Thymus (tissue), 11 donors: ENCODE data around the gene STK10. TPM values are rescaled to one million over a fixed set of nuclear protein-coding genes. Genes with fewer than 3 reads are reported as not detected.
"Not testable (repeated sequence)": the region's sequence is repeated elsewhere in the genome, so short reads cannot be mapped to it uniquely, and the experiment has no call there.

Experiments
- DNase-seq, 9 donors: peaks; one replicate each; pipeline ENCODE4 v3.0.0-alpha.2; 2013; ENCODE audit warnings: low spot score in 9 of 9, low read depth in 6 of 9, missing footprints in 1 of 9
- H3K27ac ChIP-seq, 2 donors: one replicate each; pipeline ENCODE4 v1.5.1; 2013; ENCODE audit warnings: control low read depth in 1 of 2, low read depth in 1 of 2, low read length in 1 of 2, mild to moderate bottlenecking in 1 of 2, moderate library complexity in 1 of 2
- H3K27me3 ChIP-seq, 2 donors: one replicate each; pipeline ENCODE4 v1.5.1; 2013; ENCODE audit warnings: low read length in 1 of 2; ENCODE audit not compliant: control insufficient read depth in 2 of 2, insufficient read depth in 1 of 2
- H3K36me3 ChIP-seq, 2 donors: one replicate each; pipeline ENCODE4 v1.5.1; 2013; ENCODE audit warnings: low read length in 1 of 2, mild to moderate bottlenecking in 1 of 2, moderate library complexity in 1 of 2; ENCODE audit not compliant: control insufficient read depth in 2 of 2, insufficient read depth in 2 of 2
- H3K4me1 ChIP-seq, 2 donors: one replicate each; pipeline ENCODE4 v1.5.1; 2013; ENCODE audit warnings: low read length in 2 of 2; ENCODE audit not compliant: control insufficient read depth in 2 of 2, insufficient read depth in 2 of 2
- H3K4me3 ChIP-seq, 2 donors: one replicate each; pipeline ENCODE4 v1.5.1; 2013; ENCODE audit warnings: low read length in 2 of 2, control low read depth in 1 of 2, mild to moderate bottlenecking in 1 of 2
- H3K9me3 ChIP-seq, 2 donors: one replicate each; pipeline ENCODE4 v1.5.1; 2013; ENCODE audit warnings: low read length in 1 of 2, mild to moderate bottlenecking in 1 of 2; ENCODE audit not compliant: control insufficient read depth in 2 of 2, insufficient read depth in 1 of 2
- WGBS: extraction: QIAGEN DNeasy Blood & Tissue Kit; methylation state at CpG from one replicate; pipeline ENCODE4 v1.1.7; 2013; 5-methylcytosine and 5-hydroxymethylcytosine counted together
- polyA plus RNA-seq: library from polyadenylated mRNA; stranded (reverse); fragments of 200-250 nt; gene quantifications from one replicate; pipeline ENCODE4 v1.2.3, GENCODE V29; 2013
- total RNA-seq: library from RNA; stranded (reverse); fragments of 120-200 nt; gene quantifications from one replicate; pipeline ENCODE4 v1.2.4, GENCODE V29; 2013
- donor health status: healthy.

STK10 gene
- total and polyA plus RNA-seq, 2 donors: 22.0 to 44.9 TPM

GRCh38 chr5:172149481-172149880 is 38.5 kb downstream of the STK10 start:
- H3K4me1 ChIP-seq: peaks cover 4 to 18% of the 10 kb centered on the region in 2 donors
- 97% methylated on average over 11 of the region's 11 CpGs for WGBS

GRCh38 chr5:172149073-172149472 is 39.0 kb downstream of the STK10 start:
- Histone ChIP-seq H3K4me3 (no peak overlapping the region), H3K4me1 (peaks cover 4 to 22% of the 10 kb centered on the region in 2 donors), H3K36me3 (peaks cover 34 to 54% of the 10 kb centered on the region in 2 donors), H3K27me3 (no peaks in the 10 kb centered on the region), H3K27ac (no peak overlapping the region), H3K9me3 (no peaks in the 10 kb centered on the region)
- 94% methylated on average over 3 of the region's 3 CpGs for WGBS
- no peak for DNase-seq

More at GRCh38 chr5:172149481-172149880, 38.5 kb downstream of the STK10 start:
- H3K27me3 ChIP-seq, H3K9me3 ChIP-seq, DNase-seq, H3K4me3 ChIP-seq, H3K27ac ChIP-seq: not testable (repeated sequence)
- H3K36me3 ChIP-seq: peaks cover 37 to 55% of the 10 kb centered on the region in 2 donors

- H3K4me3 ChIP-seq: no peak overlapping the region
- H3K27me3 ChIP-seq: no peaks in the 10 kb centered on the region
- 99% methylated on average over 9 of the region's 9 CpGs for WGBS
- H3K27ac ChIP-seq: no peak overlapping the region
- peaks cover 4 to 22% of the 10 kb centered on the region in 2 donors for H3K4me1 ChIP-seq
- DNase-seq: no peak
- H3K9me3 ChIP-seq: no peaks in the 10 kb centered on the region
- H3K36me3 ChIP-seq: peaks cover 32 to 49% of the 10 kb centered on the region in 2 donors
Observed at GRCh38 chr5:172148381-172148780, 39.6 kb downstream of the STK10 start.

- H3K27me3 ChIP-seq: no peaks in the 10 kb centered on the region
- no peak overlapping the region for H3K4me3 ChIP-seq
- H3K9me3 ChIP-seq: no peaks in the 10 kb centered on the region
- peaks cover 4 to 22% of the 10 kb centered on the region in 2 donors for H3K4me1 ChIP-seq
- peaks cover 32 to 49% of the 10 kb centered on the region in 2 donors for H3K36me3 ChIP-seq
- H3K27ac ChIP-seq: no peak overlapping the region
- DNase-seq: no peak
- 94% methylated on average over 10 of the region's 10 CpGs for WGBS
Observed at GRCh38 chr5:172147857-172148256, 40.2 kb downstream of the STK10 start.

GRCh38 chr5:172146748-172147092 is 41.3 kb downstream of the STK10 start:
- no peak overlapping the region for H3K4me3 ChIP-seq
- whole genome bisulfite sequencing: 98% methylated on average over 9 of the region's 9 CpGs
- no peak overlapping the region for H3K27ac ChIP-seq
- peaks cover 31 to 42% of the 10 kb centered on the region in 2 donors for H3K36me3 ChIP-seq
- H3K9me3 ChIP-seq: no peaks in the 10 kb centered on the region
- H3K27me3 ChIP-seq: no peaks in the 10 kb centered on the region
- peaks cover 4 to 22% of the 10 kb centered on the region in 2 donors for H3K4me1 ChIP-seq
- no peak for DNase-seq

- H3K27ac ChIP-seq: no peak overlapping the region
- no peak overlapping the region for H3K4me3 ChIP-seq
- peaks cover 33 to 45% of the 10 kb centered on the region in 2 donors for H3K36me3 ChIP-seq
- H3K4me1 ChIP-seq: peaks cover 4 to 21% of the 10 kb centered on the region in 2 donors
- DNase-seq: no peak
- 97% methylated on average over 21 of the region's 21 CpGs for WGBS
- no peaks in the 10 kb centered on the region for H3K27me3 ChIP-seq
- H3K9me3 ChIP-seq: no peaks in the 10 kb centered on the region
Observed at GRCh38 chr5:172145870-172146747, 41.9 kb downstream of the STK10 start.

- peaks cover 36 to 45% of the 10 kb centered on the region in 2 donors for H3K36me3 ChIP-seq
- DNase-seq: no peak
Observed at GRCh38 chr5:172144931-172145869, 42.8 kb downstream of the STK10 start.

GRCh38 chr5:172144291-172144815 is 43.7 kb downstream of the STK10 start:
- 94% methylated on average over 10 of the region's 10 CpGs for WGBS
- peaks cover 0 to 9% of the 10 kb centered on the region in 2 donors for H3K4me1 ChIP-seq

More at GRCh38 chr5:172144931-172145869, 42.8 kb downstream of the STK10 start:
- no peak overlapping the region for H3K27ac ChIP-seq
- H3K4me1 ChIP-seq: peaks cover 0 to 12% of the 10 kb centered on the region in 2 donors
- H3K4me3 ChIP-seq: no peak overlapping the region
- no peaks in the 10 kb centered on the region for H3K27me3 ChIP-seq
- WGBS: 97% methylated on average over 15 of the region's 15 CpGs
- no peaks in the 10 kb centered on the region for H3K9me3 ChIP-seq

More at GRCh38 chr5:172144291-172144815, 43.7 kb downstream of the STK10 start:
- DNase-seq: no peak
- Histone ChIP-seq H3K27me3 (no peaks in the 10 kb centered on the region), H3K4me3 (no peak overlapping the region), H3K36me3 (peaks cover 36 to 42% of the 10 kb centered on the region in 2 donors), H3K9me3 (no peaks in the 10 kb centered on the region), H3K27ac (no peak overlapping the region)
